Measurements from ENCODE around the gene CDK5RAP1. TPM values are rescaled to one million over a fixed set of nuclear protein-coding genes. Genes with fewer than 3 reads are reported as not detected.

The CDK5RAP1 gene
- total and polyA plus RNA-seq, 4 donors = 11.3 to 22.1 (median 14.8) TPM

DNA sequence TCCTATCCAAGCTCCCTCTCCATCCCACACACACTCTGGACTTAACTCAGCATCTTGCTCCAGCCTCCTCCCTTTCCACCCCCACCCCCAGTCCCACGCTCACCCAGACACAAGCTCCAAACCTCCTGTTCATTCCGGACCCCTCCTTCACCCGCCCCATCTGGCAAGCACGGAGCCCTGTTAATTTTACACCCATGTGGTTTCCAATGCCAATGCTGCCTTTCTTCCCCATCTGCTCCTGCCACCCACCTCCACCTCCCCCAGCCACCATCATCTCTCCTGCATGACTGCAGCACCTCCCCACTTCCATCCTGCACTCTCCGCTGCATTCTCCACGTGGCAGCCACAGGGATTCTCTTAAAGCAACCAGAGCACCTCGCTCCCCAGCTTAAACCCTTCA, 9.9 kb upstream of the CDK5RAP1 start:
- no peak overlapping the region for H3K9ac ChIP-seq (ENCODE audit: low read depth in 1 of 2, low read length in 2 of 2)
- H3K4me1 ChIP-seq (ENCODE audit: control insufficient read depth in 4 of 4, insufficient read depth in 4 of 4, low read length in 3 of 4) = peaks cover 0 to 3% (median 0%) of the 10 kb centered on the region in 4 donors
- no peak for TF ChIP-seq NR2F2 (IDR thresholded peaks at IDR 0.05)
- no peak for TF ChIP-seq TAF1 (conservative IDR thresholded peaks at IDR 0.05)
- TF ChIP-seq, protein P1, sequence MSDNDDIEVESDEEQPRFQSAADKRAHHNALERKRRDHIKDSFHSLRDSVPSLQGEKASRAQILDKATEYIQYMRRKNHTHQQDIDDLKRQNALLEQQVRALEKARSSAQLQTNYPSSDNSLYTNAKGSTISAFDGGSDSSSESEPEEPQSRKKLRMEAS (IDR thresholded peaks at IDR 0.05) = no peak
- TF ChIP-seq RXRA (IDR thresholded peaks at IDR 0.05) = no peak
- no peak for TF ChIP-seq HNF4G (IDR thresholded peaks at IDR 0.05)
- TF ChIP-seq YY1 (IDR thresholded peaks at IDR 0.05) = no peak
- TF ChIP-seq FOXA2 (IDR thresholded peaks at IDR 0.05) = no peak
- no peak for TF ChIP-seq RAD21 (IDR thresholded peaks at IDR 0.05)
- peaks cover 4 to 28% (median 7%) of the 10 kb centered on the region in 4 donors for H3K36me3 ChIP-seq (ENCODE audit: control insufficient read depth in 4 of 4, insufficient read depth in 3 of 4, low read depth in 1 of 4, low read length in 3 of 4)
- no peak overlapping the region for H3K4me3 ChIP-seq (ENCODE audit: low read depth in 1 of 3, low read length in 3 of 3)
- no peaks in the 10 kb centered on the region for H3K9me3 ChIP-seq (ENCODE audit: control insufficient read depth in 4 of 4, low read length in 3 of 4)
- no peak for DNase-seq (ENCODE audit: low spot score)
- no peaks in the 10 kb centered on the region for H3K27me3 ChIP-seq (ENCODE audit: control insufficient read depth in 4 of 4, insufficient read depth in 4 of 4, low read length in 3 of 4)
- no peak overlapping the region for H3K27ac ChIP-seq (ENCODE audit: low read depth in 1 of 2, low read length in 2 of 2)
- 93% methylated on average over 7 of the region's 7 CpGs for WGBS

DNA sequence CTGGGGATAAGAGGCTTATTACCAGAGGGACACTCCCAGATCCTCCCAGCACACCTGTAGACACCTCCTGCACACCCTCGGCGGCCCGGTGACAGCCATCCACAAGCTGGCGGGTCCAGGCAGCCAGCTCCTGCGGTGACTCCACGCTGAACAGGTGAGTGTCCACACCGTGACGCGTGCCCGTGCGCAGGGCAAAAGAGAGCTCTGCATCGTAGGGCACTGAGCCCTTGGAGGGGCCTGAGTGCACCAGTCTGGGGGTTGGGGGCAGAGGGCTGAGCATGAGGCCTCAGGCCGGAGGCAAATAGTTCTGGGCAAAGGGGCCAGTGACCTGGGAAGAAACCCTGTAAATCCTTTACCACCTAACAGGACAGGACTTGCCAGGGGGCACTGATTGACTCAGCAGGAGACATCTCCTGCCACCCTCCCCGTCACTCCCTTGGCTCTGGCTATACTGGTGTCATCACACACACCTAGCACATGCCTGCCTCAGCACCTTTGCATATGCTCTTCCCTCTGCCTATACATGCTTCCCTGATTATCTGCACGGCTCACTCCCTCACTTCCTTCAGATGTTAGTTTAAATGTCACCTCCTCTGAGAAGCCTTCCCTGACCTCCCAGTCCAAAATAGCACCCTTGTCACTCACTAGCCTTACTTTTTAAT, 8.9 kb upstream of the CDK5RAP1 start:
- Histone ChIP-seq H3K4me1 (ENCODE audit: control insufficient read depth in 4 of 4, insufficient read depth in 4 of 4, low read length in 3 of 4) (peaks cover 0 to 3% (median 0%) of the 10 kb centered on the region in 4 donors), H3K9me3 (ENCODE audit: control insufficient read depth in 4 of 4, low read length in 3 of 4) (no peaks in the 10 kb centered on the region), H3K27me3 (ENCODE audit: control insufficient read depth in 4 of 4, insufficient read depth in 4 of 4, low read length in 3 of 4) (no peaks in the 10 kb centered on the region), H3K36me3 (ENCODE audit: control insufficient read depth in 4 of 4, insufficient read depth in 3 of 4, low read depth in 1 of 4, low read length in 3 of 4) (peaks cover 4 to 28% (median 7%) of the 10 kb centered on the region in 4 donors), H3K4me3 (ENCODE audit: low read depth in 1 of 3, low read length in 3 of 3) (no peak overlapping the region), H3K27ac (ENCODE audit: low read depth in 1 of 2, low read length in 2 of 2) (no peak overlapping the region), H3K9ac (ENCODE audit: low read depth in 1 of 2, low read length in 2 of 2) (no peak overlapping the region)
- TF ChIP-seq, protein P2, sequence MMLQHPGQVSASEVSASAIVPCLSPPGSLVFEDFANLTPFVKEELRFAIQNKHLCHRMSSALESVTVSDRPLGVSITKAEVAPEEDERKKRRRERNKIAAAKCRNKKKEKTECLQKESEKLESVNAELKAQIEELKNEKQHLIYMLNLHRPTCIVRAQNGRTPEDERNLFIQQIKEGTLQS (IDR thresholded peaks at IDR 0.05) = no peak
- no peak for TF ChIP-seq GABPA (IDR thresholded peaks at IDR 0.05 in 1 of 2, conservative IDR thresholded peaks at IDR 0.05 in 1 of 2)
- no peak for TF ChIP-seq RXRA (IDR thresholded peaks at IDR 0.05)
- TF ChIP-seq HNF4A (conservative IDR thresholded peaks at IDR 0.05) = no peak
- no peak for TF ChIP-seq NR2F2 (IDR thresholded peaks at IDR 0.05)
- TF ChIP-seq SP1 (IDR thresholded peaks at IDR 0.05) = no peak
- no peak for TF ChIP-seq JUND (IDR thresholded peaks at IDR 0.05)
- no peak for TF ChIP-seq TAF1 (conservative IDR thresholded peaks at IDR 0.05)
- TF ChIP-seq RAD21 (IDR thresholded peaks at IDR 0.05) = no peak
- TF ChIP-seq, protein P3, sequence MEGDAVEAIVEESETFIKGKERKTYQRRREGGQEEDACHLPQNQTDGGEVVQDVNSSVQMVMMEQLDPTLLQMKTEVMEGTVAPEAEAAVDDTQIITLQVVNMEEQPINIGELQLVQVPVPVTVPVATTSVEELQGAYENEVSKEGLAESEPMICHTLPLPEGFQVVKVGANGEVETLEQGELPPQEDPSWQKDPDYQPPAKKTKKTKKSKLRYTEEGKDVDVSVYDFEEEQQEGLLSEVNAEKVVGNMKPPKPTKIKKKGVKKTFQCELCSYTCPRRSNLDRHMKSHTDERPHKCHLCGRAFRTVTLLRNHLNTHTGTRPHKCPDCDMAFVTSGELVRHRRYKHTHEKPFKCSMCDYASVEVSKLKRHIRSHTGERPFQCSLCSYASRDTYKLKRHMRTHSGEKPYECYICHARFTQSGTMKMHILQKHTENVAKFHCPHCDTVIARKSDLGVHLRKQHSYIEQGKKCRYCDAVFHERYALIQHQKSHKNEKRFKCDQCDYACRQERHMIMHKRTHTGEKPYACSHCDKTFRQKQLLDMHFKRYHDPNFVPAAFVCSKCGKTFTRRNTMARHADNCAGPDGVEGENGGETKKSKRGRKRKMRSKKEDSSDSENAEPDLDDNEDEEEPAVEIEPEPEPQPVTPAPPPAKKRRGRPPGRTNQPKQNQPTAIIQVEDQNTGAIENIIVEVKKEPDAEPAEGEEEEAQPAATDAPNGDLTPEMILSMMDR (IDR thresholded peaks at IDR 0.05; ENCODE audit: low read depth, low read length, missing input control) = no peak
- no peak for TF ChIP-seq FOXA2 (IDR thresholded peaks at IDR 0.05)
- TF ChIP-seq YY1 (IDR thresholded peaks at IDR 0.05) = no peak
- TF ChIP-seq FOXA1 (IDR thresholded peaks at IDR 0.05) = no peak
- TF ChIP-seq, protein P4, sequence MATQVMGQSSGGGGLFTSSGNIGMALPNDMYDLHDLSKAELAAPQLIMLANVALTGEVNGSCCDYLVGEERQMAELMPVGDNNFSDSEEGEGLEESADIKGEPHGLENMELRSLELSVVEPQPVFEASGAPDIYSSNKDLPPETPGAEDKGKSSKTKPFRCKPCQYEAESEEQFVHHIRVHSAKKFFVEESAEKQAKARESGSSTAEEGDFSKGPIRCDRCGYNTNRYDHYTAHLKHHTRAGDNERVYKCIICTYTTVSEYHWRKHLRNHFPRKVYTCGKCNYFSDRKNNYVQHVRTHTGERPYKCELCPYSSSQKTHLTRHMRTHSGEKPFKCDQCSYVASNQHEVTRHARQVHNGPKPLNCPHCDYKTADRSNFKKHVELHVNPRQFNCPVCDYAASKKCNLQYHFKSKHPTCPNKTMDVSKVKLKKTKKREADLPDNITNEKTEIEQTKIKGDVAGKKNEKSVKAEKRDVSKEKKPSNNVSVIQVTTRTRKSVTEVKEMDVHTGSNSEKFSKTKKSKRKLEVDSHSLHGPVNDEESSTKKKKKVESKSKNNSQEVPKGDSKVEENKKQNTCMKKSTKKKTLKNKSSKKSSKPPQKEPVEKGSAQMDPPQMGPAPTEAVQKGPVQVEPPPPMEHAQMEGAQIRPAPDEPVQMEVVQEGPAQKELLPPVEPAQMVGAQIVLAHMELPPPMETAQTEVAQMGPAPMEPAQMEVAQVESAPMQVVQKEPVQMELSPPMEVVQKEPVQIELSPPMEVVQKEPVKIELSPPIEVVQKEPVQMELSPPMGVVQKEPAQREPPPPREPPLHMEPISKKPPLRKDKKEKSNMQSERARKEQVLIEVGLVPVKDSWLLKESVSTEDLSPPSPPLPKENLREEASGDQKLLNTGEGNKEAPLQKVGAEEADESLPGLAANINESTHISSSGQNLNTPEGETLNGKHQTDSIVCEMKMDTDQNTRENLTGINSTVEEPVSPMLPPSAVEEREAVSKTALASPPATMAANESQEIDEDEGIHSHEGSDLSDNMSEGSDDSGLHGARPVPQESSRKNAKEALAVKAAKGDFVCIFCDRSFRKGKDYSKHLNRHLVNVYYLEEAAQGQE (IDR thresholded peaks at IDR 0.05) = no peak
- TF ChIP-seq, protein P5, sequence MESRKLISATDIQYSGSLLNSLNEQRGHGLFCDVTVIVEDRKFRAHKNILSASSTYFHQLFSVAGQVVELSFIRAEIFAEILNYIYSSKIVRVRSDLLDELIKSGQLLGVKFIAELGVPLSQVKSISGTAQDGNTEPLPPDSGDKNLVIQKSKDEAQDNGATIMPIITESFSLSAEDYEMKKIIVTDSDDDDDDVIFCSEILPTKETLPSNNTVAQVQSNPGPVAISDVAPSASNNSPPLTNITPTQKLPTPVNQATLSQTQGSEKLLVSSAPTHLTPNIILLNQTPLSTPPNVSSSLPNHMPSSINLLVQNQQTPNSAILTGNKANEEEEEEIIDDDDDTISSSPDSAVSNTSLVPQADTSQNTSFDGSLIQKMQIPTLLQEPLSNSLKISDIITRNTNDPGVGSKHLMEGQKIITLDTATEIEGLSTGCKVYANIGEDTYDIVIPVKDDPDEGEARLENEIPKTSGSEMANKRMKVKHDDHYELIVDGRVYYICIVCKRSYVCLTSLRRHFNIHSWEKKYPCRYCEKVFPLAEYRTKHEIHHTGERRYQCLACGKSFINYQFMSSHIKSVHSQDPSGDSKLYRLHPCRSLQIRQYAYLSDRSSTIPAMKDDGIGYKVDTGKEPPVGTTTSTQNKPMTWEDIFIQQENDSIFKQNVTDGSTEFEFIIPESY (IDR thresholded peaks at IDR 0.05) = no peak
- no peak for TF ChIP-seq HNF4G (IDR thresholded peaks at IDR 0.05)
- TF ChIP-seq, protein P1 (IDR thresholded peaks at IDR 0.05) = no peak
- no peak for TF ChIP-seq EGR1 (IDR thresholded peaks at IDR 0.05; ENCODE audit: low read depth in 2 of 2)
- DNase-seq (ENCODE audit: low spot score) = no peak
- WGBS = 96% methylated on average over 15 of the region's 15 CpGs

All from liver (tissue), 9 donors.